ENCODE results near the gene LIPH. TPM values are rescaled to one million over a fixed set of nuclear protein-coding genes. Genes with fewer than 3 reads are reported as not detected.

LIPH gene
- total RNA-seq, 2 donors from 2014 or later: 0.41 to 0.47 TPM

- no peak for DNase-seq (ENCODE audit: low spot score)
- H3K27ac ChIP-seq: no peak overlapping the region
- TF ChIP-seq CTCF (IDR thresholded peaks at IDR 0.05): no peak
- H3K9me3 ChIP-seq: no peaks in the 10 kb centered on the region
- no peak overlapping the region for H3K4me3 ChIP-seq
- no peaks in the 10 kb centered on the region for H3K27me3 ChIP-seq
- no peaks in the 10 kb centered on the region for H3K36me3 ChIP-seq
- H3K4me1 ChIP-seq: peaks cover 0 to 5% of the 10 kb centered on the region in 2 donors
These were observed 43.9 kb downstream of the LIPH start for GRCh38 chr3:185508335-185508991.

- peaks cover 0 to 11% of the 10 kb centered on the region in 2 donors for H3K4me1 ChIP-seq
- H3K27me3 ChIP-seq: no peaks in the 10 kb centered on the region
- H3K27ac ChIP-seq: no peak overlapping the region
- no peak overlapping the region for H3K4me3 ChIP-seq
- no peak for DNase-seq (ENCODE audit: low spot score)
- H3K36me3 ChIP-seq: no peaks in the 10 kb centered on the region
- TF ChIP-seq CTCF (IDR thresholded peaks at IDR 0.05): no peak
- no peaks in the 10 kb centered on the region for H3K9me3 ChIP-seq
These were observed 44.5 kb downstream of the LIPH start for GRCh38 chr3:185507883-185508282.

- Histone ChIP-seq H3K27me3 (no peaks in the 10 kb centered on the region), H3K4me3 (no peak overlapping the region), H3K4me1 (peaks cover 0 to 12% of the 10 kb centered on the region in 2 donors), H3K27ac (no peak overlapping the region), H3K9me3 (no peaks in the 10 kb centered on the region), H3K36me3 (no peaks in the 10 kb centered on the region)
- TF ChIP-seq CTCF (IDR thresholded peaks at IDR 0.05): no peak
- no peak for DNase-seq (ENCODE audit: low spot score)
These were observed 47.8 kb downstream of the LIPH start for GRCh38 chr3:185504636-185505035.

DNA sequence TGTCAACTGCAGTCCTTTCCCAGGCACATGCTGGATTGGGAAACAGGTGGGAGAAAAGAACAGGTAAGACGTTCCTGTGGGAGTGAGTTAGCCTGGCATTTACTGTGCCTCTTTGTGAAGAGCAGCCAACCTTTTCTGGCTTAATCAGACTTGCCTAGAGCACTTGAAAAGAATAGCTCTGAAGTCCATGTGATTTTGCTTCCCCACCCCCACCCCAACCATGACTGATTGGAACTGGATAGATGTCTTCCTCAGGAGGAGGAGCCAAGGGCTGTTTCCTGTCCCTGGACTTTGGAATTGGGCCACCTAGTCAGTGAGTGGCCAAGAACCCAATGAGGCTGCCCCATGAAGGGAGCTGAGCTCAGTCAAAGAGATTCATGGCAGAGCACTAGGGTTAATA, 48.9 kb downstream of the LIPH start:
- peaks cover 0 to 18% of the 10 kb centered on the region in 2 donors for H3K4me1 ChIP-seq
- H3K27ac ChIP-seq: peak overlapping the region in 1 of 2 donors; percentile 21
- no peak overlapping the region for H3K4me3 ChIP-seq
- H3K27me3 ChIP-seq: no peaks in the 10 kb centered on the region
- no peak for TF ChIP-seq CTCF (IDR thresholded peaks at IDR 0.05)
- no peaks in the 10 kb centered on the region for H3K9me3 ChIP-seq
- no peaks in the 10 kb centered on the region for H3K36me3 ChIP-seq
- DNase-seq (ENCODE audit: low spot score): no peak

DNA sequence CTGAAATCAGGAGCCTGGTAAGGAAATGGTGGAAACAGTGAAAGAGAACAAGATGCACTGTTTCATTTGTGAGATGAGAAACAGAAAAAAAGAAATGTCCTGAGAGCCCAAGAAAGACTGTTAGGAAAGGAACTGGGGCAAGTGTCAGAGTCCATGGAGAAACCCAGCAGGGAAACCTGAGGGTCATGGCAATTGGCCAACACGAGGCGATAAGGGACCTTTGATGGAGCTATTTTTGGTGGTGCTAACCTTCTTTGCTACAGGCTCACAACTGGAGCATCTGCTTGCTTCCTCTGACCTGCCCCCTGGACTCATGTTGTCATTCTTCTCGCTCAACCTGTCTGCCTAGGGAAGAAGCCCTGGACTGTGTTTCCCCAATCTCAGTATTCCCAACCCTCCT, 49.4 kb downstream of the LIPH start:
- DNase-seq (ENCODE audit: low spot score): no peak
- Histone ChIP-seq H3K36me3 (no peaks in the 10 kb centered on the region), H3K4me3 (no peak overlapping the region), H3K9me3 (no peaks in the 10 kb centered on the region), H3K4me1 (peaks cover 0 to 20% of the 10 kb centered on the region in 2 donors), H3K27ac (peak overlapping the region; percentile 21 to 50), H3K27me3 (no peaks in the 10 kb centered on the region)
- no peak for TF ChIP-seq CTCF (IDR thresholded peaks at IDR 0.05)

All from right atrium auricular region (tissue), 2 donors.